Measurements from ENCODE around the gene ZNF646.

- TF ChIP-seq POLR2A (IDR thresholded peaks at IDR 0.05), result no peak
- TF ChIP-seq, protein P1, sequence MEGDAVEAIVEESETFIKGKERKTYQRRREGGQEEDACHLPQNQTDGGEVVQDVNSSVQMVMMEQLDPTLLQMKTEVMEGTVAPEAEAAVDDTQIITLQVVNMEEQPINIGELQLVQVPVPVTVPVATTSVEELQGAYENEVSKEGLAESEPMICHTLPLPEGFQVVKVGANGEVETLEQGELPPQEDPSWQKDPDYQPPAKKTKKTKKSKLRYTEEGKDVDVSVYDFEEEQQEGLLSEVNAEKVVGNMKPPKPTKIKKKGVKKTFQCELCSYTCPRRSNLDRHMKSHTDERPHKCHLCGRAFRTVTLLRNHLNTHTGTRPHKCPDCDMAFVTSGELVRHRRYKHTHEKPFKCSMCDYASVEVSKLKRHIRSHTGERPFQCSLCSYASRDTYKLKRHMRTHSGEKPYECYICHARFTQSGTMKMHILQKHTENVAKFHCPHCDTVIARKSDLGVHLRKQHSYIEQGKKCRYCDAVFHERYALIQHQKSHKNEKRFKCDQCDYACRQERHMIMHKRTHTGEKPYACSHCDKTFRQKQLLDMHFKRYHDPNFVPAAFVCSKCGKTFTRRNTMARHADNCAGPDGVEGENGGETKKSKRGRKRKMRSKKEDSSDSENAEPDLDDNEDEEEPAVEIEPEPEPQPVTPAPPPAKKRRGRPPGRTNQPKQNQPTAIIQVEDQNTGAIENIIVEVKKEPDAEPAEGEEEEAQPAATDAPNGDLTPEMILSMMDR (IDR thresholded peaks at IDR 0.05), result no peak
Observed at GRCh38 chr16:31110106-31111034, 36.1 kb downstream of the ZNF646 start.
